ENCODE measurements around the gene CUZD1. TPM values are rescaled to one million over a fixed set of nuclear protein-coding genes. Genes with fewer than 3 reads are reported as not detected.

The CUZD1 gene
- total and polyA plus RNA-seq, 2 of the 4 experiments (the other 2 are of a cell fraction): 0.36 to 0.67 TPM

- H2AFZ ChIP-seq (replicated peaks; ENCODE audit: low read length, poor library complexity): no peak overlapping the region
- H3K79me1 ChIP-seq (ENCODE audit: low read depth in 1 of 2, low read length in 2 of 2): peaks cover 21 to 49% of the 10 kb centered on the region in 2 experiments
- in situ Hi-C loops (cut with MboI; ENCODE audit: low sequenced_read_pairs) (loop anchor here (25.0 kb wide), 2 partner anchors 305 to 695 kb away; partner anchors contain the start of gene BUB3), intact Hi-C loops (cut with micrococcal nuclease) (loop anchor here (10.0 kb wide), 1 partner anchor 298 kb away; the partner anchor contains the start of gene BUB3), dilution Hi-C loops (cut with HindIII; ENCODE audit: low sequenced_read_pairs, unreplicated experiment) (no loop called here)
- WGBS, 2 experiments (ENCODE audit: extremely low coverage in 2 of 2, insufficient read length in 1 of 2): no CpG with 5 or more reads among the region's 1 CpG
- H2BK5ac ChIP-seq (ENCODE audit: low read depth, low read length, poor library complexity, severe bottlenecking): peak overlapping the region; percentile 19
- no peak overlapping the region for H3K4me3 ChIP-seq (ENCODE audit: insufficient read depth, low read depth, low read length)
- peak overlapping the region; percentile 72; the same call in 1 of the 2 replicates for H2BK20ac ChIP-seq (ENCODE audit: low read depth, low read length)
- no peak overlapping the region for H2AK9ac ChIP-seq (replicated peaks; ENCODE audit: low read depth, low read length, poor library complexity)
- H3K27me3 ChIP-seq (ENCODE audit: control insufficient read depth, insufficient read depth, low read length): no peaks in the 10 kb centered on the region
- H3K36me3 ChIP-seq (ENCODE audit: control insufficient read depth, insufficient read depth, low read length): no peaks in the 10 kb centered on the region
- H4K5ac ChIP-seq (ENCODE audit: low read depth, low read length): no peak overlapping the region
- H3K9me1 ChIP-seq (ENCODE audit: insufficient read depth, low read length): peaks cover 21% of the 10 kb centered on the region
- peak overlapping the region in 1 of 2 experiments; percentile 2; a peak in 1 of 4 replicates for H4K8ac ChIP-seq (ENCODE audit: low read depth in 2 of 2, low read length in 2 of 2)
- no peak overlapping the region for H3K14ac ChIP-seq (replicated peaks; ENCODE audit: low read depth, low read length)
- TF ChIP-seq RFX5 (IDR thresholded peaks at IDR 0.05; ENCODE audit: low read depth, low read length) (no peak), FOS (IDR thresholded peaks at IDR 0.05; ENCODE audit: low read depth, low read length) (no peak), BHLHE40 (IDR thresholded peaks at IDR 0.05; ENCODE audit: low read depth, low read length) (no peak), ELK1 (IDR thresholded peaks at IDR 0.05; ENCODE audit: borderline replicate concordance, low read depth, low read length) (no peak), NFE2L2 (IDR thresholded peaks at IDR 0.05; ENCODE audit: low read depth, low read length) (no peak), SMC3 (IDR thresholded peaks at IDR 0.05; ENCODE audit: low read depth, low read length) (no peak), RCOR1 (IDR thresholded peaks at IDR 0.05; ENCODE audit: insufficient replicate concordance, low read length) (no peak), CHD1 (IDR thresholded peaks at IDR 0.05; ENCODE audit: low read depth, low read length) (no peak), MAFK (IDR thresholded peaks at IDR 0.05; ENCODE audit: low read depth, low read length) (no peak), RAD21 (IDR thresholded peaks at IDR 0.05; ENCODE audit: low read length) (no peak), MXI1 (IDR thresholded peaks at IDR 0.05; ENCODE audit: borderline replicate concordance, low read depth, low read length) (no peak), MAZ (IDR thresholded peaks at IDR 0.05; ENCODE audit: borderline replicate concordance, low read depth, low read length) (no peak), CEBPB (IDR thresholded peaks at IDR 0.05; ENCODE audit: low read depth, low read length) (no peak), POLR2A (IDR thresholded peaks at IDR 0.05; ENCODE audit: low read depth, low read length) (no peak)
- TF ChIP-seq, protein P1, sequence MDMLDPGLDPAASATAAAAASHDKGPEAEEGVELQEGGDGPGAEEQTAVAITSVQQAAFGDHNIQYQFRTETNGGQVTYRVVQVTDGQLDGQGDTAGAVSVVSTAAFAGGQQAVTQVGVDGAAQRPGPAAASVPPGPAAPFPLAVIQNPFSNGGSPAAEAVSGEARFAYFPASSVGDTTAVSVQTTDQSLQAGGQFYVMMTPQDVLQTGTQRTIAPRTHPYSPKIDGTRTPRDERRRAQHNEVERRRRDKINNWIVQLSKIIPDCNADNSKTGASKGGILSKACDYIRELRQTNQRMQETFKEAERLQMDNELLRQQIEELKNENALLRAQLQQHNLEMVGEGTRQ (IDR thresholded peaks at IDR 0.05; ENCODE audit: low read depth, low read length): no peak
- TF ChIP-seq, protein P2, sequence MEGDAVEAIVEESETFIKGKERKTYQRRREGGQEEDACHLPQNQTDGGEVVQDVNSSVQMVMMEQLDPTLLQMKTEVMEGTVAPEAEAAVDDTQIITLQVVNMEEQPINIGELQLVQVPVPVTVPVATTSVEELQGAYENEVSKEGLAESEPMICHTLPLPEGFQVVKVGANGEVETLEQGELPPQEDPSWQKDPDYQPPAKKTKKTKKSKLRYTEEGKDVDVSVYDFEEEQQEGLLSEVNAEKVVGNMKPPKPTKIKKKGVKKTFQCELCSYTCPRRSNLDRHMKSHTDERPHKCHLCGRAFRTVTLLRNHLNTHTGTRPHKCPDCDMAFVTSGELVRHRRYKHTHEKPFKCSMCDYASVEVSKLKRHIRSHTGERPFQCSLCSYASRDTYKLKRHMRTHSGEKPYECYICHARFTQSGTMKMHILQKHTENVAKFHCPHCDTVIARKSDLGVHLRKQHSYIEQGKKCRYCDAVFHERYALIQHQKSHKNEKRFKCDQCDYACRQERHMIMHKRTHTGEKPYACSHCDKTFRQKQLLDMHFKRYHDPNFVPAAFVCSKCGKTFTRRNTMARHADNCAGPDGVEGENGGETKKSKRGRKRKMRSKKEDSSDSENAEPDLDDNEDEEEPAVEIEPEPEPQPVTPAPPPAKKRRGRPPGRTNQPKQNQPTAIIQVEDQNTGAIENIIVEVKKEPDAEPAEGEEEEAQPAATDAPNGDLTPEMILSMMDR (conservative IDR thresholded peaks at IDR 0.05; ENCODE audit: low read depth, low read length): no peak
- 0 out of 2 replicates have a peak overlapping the region, but pooled peaks have one; percentile 29 for H2AK5ac ChIP-seq (ENCODE audit: low read depth, low read length)
- H3K18ac ChIP-seq (ENCODE audit: low read depth, low read length): no peak overlapping the region
- H3K27ac ChIP-seq (ENCODE audit: insufficient read depth, low read length): 0 out of 2 replicates have a peak overlapping the region, but pooled peaks have one; percentile 14
- no peak overlapping the region for H3K9ac ChIP-seq (ENCODE audit: low read depth, low read length)
- H3K9me3 ChIP-seq (ENCODE audit: control insufficient read depth, insufficient read depth, low read length): no peaks in the 10 kb centered on the region
- H3K4ac ChIP-seq (ENCODE audit: low read depth, low read length): peak overlapping the region; percentile 53
- H4K20me1 ChIP-seq (ENCODE audit: insufficient read depth, low read length): no peaks in the 10 kb centered on the region
- H2BK15ac ChIP-seq (ENCODE audit: low read depth, low read length): peak overlapping the region; percentile 12
- ATAC-seq (ENCODE audit: low read depth) (peak; percentile 12; the same call in 1 of the 2 replicates), DNase-seq (peak; percentile 41)
- POLR2A ChIA-PET (ENCODE audit: unreplicated experiment): no interaction called here
- H2BK120ac ChIP-seq (ENCODE audit: low read depth, low read length): peak overlapping the region; percentile 83; the same call in 1 of the 2 replicates
- no peak overlapping the region for H4K91ac ChIP-seq (ENCODE audit: insufficient read depth, low read depth, low read length)
- H3K56ac ChIP-seq (ENCODE audit: extremely low read depth, insufficient read depth, low read length): no peak overlapping the region
- CTCF ChIA-PET: interaction anchor here (0.6 kb wide), 1 partner anchor 1982 kb away, joined by 3 read pairs; no protein-coding TSS in a partner anchor
- H3K4me2 ChIP-seq (ENCODE audit: low read depth, low read length): no peak overlapping the region
- H3K4me1 ChIP-seq (ENCODE audit: control insufficient read depth, insufficient read depth, low read length): peaks cover 29% of the 10 kb centered on the region
- BruUV-seq (replicated peaks): no TSS peak
- peak overlapping the region; percentile 4; the same call in 1 of the 2 replicates for H3K23ac ChIP-seq (ENCODE audit: low read depth, low read length)
Observed at GRCh38 chr10:122856902-122857301, 11.2 kb upstream of the CUZD1 start.
